Endodermal cell (in vitro differentiated cells): Measurements from ENCODE around the gene SLC9C2. TPM values are rescaled to one million over a fixed set of nuclear protein-coding genes. Genes with fewer than 3 reads are reported as not detected.
"Not testable (repeated sequence)": the region's sequence is repeated elsewhere in the genome, so short reads cannot be mapped to it uniquely, and the experiment has no call there.

Source experiments
- DNase-seq: peaks from one replicate; pipeline ENCODE4 v3.0.0-alpha.2; 2017
- H3K27ac ChIP-seq: 2 replicates; pipeline ENCODE4 v1.5.1; 2013; ENCODE audit warnings: mild to moderate bottlenecking, low read depth, low read length, moderate library complexity
- H3K27me3 ChIP-seq: 2 replicates; pipeline ENCODE4 v1.6.1; 2013; ENCODE audit warnings: mild to moderate bottlenecking, low read length, moderate library complexity; ENCODE audit not compliant: insufficient read depth, control insufficient read depth, poor library complexity, severe bottlenecking
- H3K36me3 ChIP-seq: 2 replicates; pipeline ENCODE4 v1.7.0; 2013; ENCODE audit warnings: mild to moderate bottlenecking, low read length, moderate library complexity; ENCODE audit not compliant: control insufficient read depth, insufficient read depth
- H3K4me1 ChIP-seq: one replicate; pipeline ENCODE4 v1.7.0; 2013; ENCODE audit warnings: low read length; ENCODE audit not compliant: control insufficient read depth, insufficient read depth
- H3K4me3 ChIP-seq: 2 replicates; pipeline ENCODE4 v1.5.1; 2013; ENCODE audit warnings: mild to moderate bottlenecking, low read length, moderate library complexity
- H3K9ac ChIP-seq: 2 replicates; pipeline ENCODE4 v1.6.1; 2013; ENCODE audit warnings: mild to moderate bottlenecking, low read length, moderate library complexity; ENCODE audit not compliant: poor library complexity, severe bottlenecking; ENCODE audit errors: extremely low read depth
- H3K9me3 ChIP-seq: 2 replicates; pipeline ENCODE4 v1.6.1; 2013; ENCODE audit warnings: mild to moderate bottlenecking, low read length, moderate library complexity; ENCODE audit not compliant: control insufficient read depth
- H3K27ac Mint-ChIP-seq: 2 replicates; pipeline ENCODE4 v1.8.0; 2020; ENCODE audit warnings: mixed read lengths
- H3K27me3 Mint-ChIP-seq: 2 replicates; pipeline ENCODE4 v1.8.0; 2021; ENCODE audit warnings: mild to moderate bottlenecking, mixed read lengths; ENCODE audit not compliant: insufficient read depth
- H3K36me3 Mint-ChIP-seq: 2 replicates; pipeline ENCODE4 v1.8.0; 2020; ENCODE audit warnings: low read depth, mixed read lengths
- H3K4me1 Mint-ChIP-seq: 2 replicates; pipeline ENCODE4 v1.8.0; 2020; ENCODE audit warnings: mixed read lengths
- H3K4me3 Mint-ChIP-seq: 2 replicates; pipeline ENCODE4 v1.8.0; 2020; ENCODE audit warnings: mild to moderate bottlenecking, moderate library complexity, mixed read lengths
- H3K9me3 Mint-ChIP-seq: 2 replicates; pipeline ENCODE4 v1.8.0; 2020; ENCODE audit warnings: mild to moderate bottlenecking, mixed read lengths
- WGBS, 2 experiments: methylation state at CpG; one replicate each; pipeline versions ENCODE4 v1.1.5 to v1.1.7; 2013; ENCODE audit warnings: missing lambda C conversion rate in 2 of 2, mixed read lengths in 1 of 2; ENCODE audit not compliant: insufficient coverage in 1 of 2, insufficient read length in 1 of 2; 5-methylcytosine and 5-hydroxymethylcytosine counted together
- total RNA-seq, 2 donors: library from RNA; stranded (reverse); fragmentation: NEBNext Ultra II Directional in 1 of 2; extraction: Animal tissue kit (Norgen Biotek cat#: 25700) in 1 of 2; gene quantifications; 2 replicates in 1 of 2; 3 replicates in 1 of 2; pipeline ENCODE4 v1.2.1, GENCODE V29; 2021
- TF ChIP-seq, protein P1 (sequence below): fragments of 200-600 bp; sonication (generic); conservative IDR thresholded peaks from 2 replicates; pipeline ENCODE4 v1.5.0; 2021; ENCODE audit warnings: antibody characterized with exemption, mild to moderate bottlenecking

Gene SLC9C2
- total RNA-seq, 2 donors from 2014 or later = not detected

DNA sequence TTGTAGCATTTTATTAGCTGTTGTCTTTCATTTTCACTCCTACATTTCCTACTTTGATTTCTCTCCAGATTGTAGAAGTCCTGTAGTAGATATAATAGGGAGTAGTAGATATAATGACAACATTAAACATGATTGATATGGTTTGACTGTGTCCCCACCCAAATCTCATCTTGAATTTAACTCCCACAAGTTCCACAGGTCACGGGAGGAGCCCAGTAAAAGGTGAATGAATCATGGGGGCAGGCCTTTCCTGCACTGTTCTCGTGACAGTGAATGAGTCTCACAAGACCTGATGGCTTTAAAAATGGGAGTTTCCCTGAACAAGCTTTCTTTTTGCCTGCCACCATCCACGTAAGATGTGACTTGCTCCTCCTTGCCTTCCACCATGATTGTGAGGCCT lies 133.2 kb downstream of the SLC9C2 start:
- peaks cover 89% of the 10 kb centered on the region for H3K36me3 Mint-ChIP-seq
- no peak overlapping the region for H3K4me3 Mint-ChIP-seq

DNA sequence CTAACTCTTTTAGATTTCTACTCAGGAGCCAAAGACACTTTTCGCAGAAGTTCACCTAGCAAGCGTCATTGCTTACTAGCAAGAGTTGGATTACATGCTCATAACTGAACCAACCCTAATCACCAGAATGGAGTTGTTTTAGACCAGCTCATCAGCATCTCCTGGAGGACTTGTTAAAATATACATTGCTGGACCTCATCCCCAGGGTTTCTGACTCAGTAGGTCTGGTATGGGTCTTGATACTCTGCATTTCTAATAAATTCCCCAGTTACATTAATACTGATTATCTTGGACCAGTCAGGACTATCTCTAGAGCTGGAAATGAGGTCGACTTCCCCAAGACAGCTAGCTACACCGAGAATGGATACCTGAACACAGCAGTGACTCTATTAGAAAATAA lies 135.4 kb downstream of the SLC9C2 start:
- H3K9me3 ChIP-seq = peaks cover 82% of the 10 kb centered on the region
- Mint-ChIP-seq H3K9me3 (peaks cover 94% of the 10 kb centered on the region), H3K27ac (no peak overlapping the region), H3K4me1 (no peaks in the 10 kb centered on the region), H3K4me3 (no peak overlapping the region), H3K27me3 (no peaks in the 10 kb centered on the region), H3K36me3 (peaks cover 92% of the 10 kb centered on the region)
- TF ChIP-seq, protein P1, sequence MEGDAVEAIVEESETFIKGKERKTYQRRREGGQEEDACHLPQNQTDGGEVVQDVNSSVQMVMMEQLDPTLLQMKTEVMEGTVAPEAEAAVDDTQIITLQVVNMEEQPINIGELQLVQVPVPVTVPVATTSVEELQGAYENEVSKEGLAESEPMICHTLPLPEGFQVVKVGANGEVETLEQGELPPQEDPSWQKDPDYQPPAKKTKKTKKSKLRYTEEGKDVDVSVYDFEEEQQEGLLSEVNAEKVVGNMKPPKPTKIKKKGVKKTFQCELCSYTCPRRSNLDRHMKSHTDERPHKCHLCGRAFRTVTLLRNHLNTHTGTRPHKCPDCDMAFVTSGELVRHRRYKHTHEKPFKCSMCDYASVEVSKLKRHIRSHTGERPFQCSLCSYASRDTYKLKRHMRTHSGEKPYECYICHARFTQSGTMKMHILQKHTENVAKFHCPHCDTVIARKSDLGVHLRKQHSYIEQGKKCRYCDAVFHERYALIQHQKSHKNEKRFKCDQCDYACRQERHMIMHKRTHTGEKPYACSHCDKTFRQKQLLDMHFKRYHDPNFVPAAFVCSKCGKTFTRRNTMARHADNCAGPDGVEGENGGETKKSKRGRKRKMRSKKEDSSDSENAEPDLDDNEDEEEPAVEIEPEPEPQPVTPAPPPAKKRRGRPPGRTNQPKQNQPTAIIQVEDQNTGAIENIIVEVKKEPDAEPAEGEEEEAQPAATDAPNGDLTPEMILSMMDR = no peak
- H3K27me3 ChIP-seq = no peaks in the 10 kb centered on the region
- no peaks in the 10 kb centered on the region for H3K4me1 ChIP-seq
- H3K36me3 ChIP-seq = peaks cover 41% of the 10 kb centered on the region
- H3K9ac ChIP-seq = no peak overlapping the region
- H3K27ac ChIP-seq = no peak overlapping the region
- H3K4me3 ChIP-seq = no peak overlapping the region
- DNase-seq = no peak
- 92% methylated on average over 4 of the region's 4 CpGs for WGBS, 2 experiments

More for the DNA sequence above, 133.2 kb downstream of the SLC9C2 start:
- H3K9me3 ChIP-seq = peaks cover 80% of the 10 kb centered on the region
- H3K27me3 ChIP-seq = no peaks in the 10 kb centered on the region
- peak overlapping the region; percentile 5 for H3K4me3 ChIP-seq
- H3K27ac ChIP-seq = no peak overlapping the region
- no peak overlapping the region for H3K27ac Mint-ChIP-seq
- peaks cover 11% of the 10 kb centered on the region for H3K4me1 Mint-ChIP-seq
- H3K4me1 ChIP-seq = peaks cover 4% of the 10 kb centered on the region
- DNase-seq = no peak
- no peaks in the 10 kb centered on the region for H3K27me3 Mint-ChIP-seq
- H3K36me3 ChIP-seq = peaks cover 51% of the 10 kb centered on the region
- no peak overlapping the region for H3K9ac ChIP-seq
- WGBS, 2 experiments = 81 to 93% methylated on average over 2 to 3 of the region's 3 CpGs
- H3K9me3 Mint-ChIP-seq = peaks cover 86% of the 10 kb centered on the region
- TF ChIP-seq, protein P1 = no peak

DNA sequence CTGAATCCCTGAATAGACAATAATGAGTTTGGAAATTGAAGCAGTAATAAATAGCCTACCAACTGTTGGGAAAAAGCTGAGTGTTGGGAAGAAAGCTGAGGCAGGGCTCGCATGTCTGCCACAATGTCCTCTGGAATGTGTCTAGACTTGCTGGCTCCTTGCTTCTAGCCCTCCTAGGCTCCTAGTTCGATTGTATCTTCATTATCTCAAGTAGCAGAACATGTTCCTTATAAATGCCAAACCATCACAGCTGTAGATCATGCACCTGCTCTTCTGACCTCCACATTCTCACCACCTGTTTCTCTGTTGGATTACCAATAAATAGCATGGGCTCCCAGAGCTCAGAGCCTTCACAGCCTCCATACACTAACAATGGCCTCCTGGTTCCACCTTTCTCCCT lies 138.7 kb downstream of the SLC9C2 start:
- WGBS, 2 experiments = 91% methylated on average over 2 of the region's 2 CpGs; no CpG with 5 or more reads in 1 of the 2 experiments
- H3K27me3 Mint-ChIP-seq, H3K27ac Mint-ChIP-seq, H3K9ac ChIP-seq, H3K4me1 ChIP-seq, H3K27me3 ChIP-seq, DNase-seq, H3K4me1 Mint-ChIP-seq, H3K27ac ChIP-seq, H3K4me3 Mint-ChIP-seq, H3K4me3 ChIP-seq: not testable (repeated sequence)
- Mint-ChIP-seq H3K36me3 (peaks cover 88% of the 10 kb centered on the region), H3K9me3 (peaks cover 64% of the 10 kb centered on the region)
- Histone ChIP-seq H3K9me3 (peaks cover 59% of the 10 kb centered on the region), H3K36me3 (peaks cover 52% of the 10 kb centered on the region)

DNA sequence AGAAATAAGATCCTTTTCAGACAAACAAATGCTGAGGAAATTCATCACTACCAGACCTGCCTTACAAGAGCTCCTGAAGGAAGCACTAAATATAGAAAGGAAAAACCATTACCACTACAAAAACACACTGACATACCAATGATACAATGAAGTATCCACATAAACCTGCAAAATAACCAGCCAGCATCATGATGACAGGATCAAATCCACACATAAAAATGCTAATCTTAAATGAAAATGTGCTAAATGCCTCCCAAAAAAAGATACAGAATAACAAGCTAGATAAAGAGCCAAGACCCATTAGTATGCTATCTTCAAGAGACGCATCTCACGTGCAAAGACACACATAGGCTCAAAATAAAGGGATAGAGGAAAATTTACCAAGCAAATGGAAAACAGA lies 140.2 kb downstream of the SLC9C2 start:
- peaks cover 83% of the 10 kb centered on the region for H3K36me3 Mint-ChIP-seq
- not testable (repeated sequence) for H3K27ac Mint-ChIP-seq, H3K4me1 Mint-ChIP-seq, H3K27me3 Mint-ChIP-seq, H3K4me3 ChIP-seq, H3K4me3 Mint-ChIP-seq, DNase-seq, H3K27me3 ChIP-seq, H3K27ac ChIP-seq, H3K9ac ChIP-seq, H3K4me1 ChIP-seq
- H3K9me3 Mint-ChIP-seq = peaks cover 51% of the 10 kb centered on the region
- Histone ChIP-seq H3K36me3 (peaks cover 49% of the 10 kb centered on the region), H3K9me3 (peaks cover 43% of the 10 kb centered on the region)
- WGBS, 2 experiments = 96 to 100% methylated on average over 2 of the region's 2 CpGs
